ENCODE data around the gene ZXDC.

DNA sequence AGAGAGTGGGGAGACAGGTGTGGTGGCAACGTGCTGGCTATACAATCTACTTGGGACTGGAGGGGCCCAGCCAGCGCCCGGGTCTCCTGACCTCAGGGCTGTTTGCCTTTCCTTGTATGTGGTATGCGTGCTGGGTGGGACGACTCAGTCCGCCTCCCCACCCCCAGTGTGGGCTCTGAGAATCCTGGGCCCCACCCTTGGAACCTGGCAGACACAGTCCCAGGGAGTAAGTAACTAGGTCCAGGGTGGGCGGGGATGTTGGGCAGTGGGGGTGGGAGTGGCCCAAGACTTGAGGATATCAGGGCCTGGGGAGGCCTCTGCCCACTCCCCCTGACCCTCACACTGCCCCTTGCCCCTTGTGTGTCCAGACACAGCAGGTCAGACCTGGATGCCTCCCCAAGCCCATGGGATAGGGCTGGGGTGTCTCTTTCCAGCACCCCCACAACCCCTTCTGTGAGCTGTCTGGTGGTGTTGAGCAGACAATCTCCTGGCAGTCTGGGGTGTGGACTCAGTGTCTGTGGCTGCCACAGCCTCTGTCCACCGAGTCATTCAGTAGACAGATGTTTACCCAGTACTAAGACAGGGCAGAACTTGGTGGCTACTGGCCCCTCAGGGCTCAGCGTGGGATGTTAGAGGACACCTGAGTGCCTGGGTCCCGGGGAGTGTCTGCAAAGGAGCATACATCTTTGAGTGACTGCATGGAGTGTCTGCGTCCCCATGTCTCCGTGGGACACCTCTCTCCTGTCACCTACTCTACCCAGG is 49.6 kb upstream of the ZXDC start:
- TF ChIP-seq, protein P1, sequence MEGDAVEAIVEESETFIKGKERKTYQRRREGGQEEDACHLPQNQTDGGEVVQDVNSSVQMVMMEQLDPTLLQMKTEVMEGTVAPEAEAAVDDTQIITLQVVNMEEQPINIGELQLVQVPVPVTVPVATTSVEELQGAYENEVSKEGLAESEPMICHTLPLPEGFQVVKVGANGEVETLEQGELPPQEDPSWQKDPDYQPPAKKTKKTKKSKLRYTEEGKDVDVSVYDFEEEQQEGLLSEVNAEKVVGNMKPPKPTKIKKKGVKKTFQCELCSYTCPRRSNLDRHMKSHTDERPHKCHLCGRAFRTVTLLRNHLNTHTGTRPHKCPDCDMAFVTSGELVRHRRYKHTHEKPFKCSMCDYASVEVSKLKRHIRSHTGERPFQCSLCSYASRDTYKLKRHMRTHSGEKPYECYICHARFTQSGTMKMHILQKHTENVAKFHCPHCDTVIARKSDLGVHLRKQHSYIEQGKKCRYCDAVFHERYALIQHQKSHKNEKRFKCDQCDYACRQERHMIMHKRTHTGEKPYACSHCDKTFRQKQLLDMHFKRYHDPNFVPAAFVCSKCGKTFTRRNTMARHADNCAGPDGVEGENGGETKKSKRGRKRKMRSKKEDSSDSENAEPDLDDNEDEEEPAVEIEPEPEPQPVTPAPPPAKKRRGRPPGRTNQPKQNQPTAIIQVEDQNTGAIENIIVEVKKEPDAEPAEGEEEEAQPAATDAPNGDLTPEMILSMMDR (IDR thresholded peaks at IDR 0.05), result no peak
- TF ChIP-seq POLR2A (IDR thresholded peaks at IDR 0.05), result no peak

All from uterus (tissue), 2 donors.